ENCODE results near the gene CACNA1G. TPM values are rescaled to one million over a fixed set of nuclear protein-coding genes. Genes with fewer than 3 reads are reported as not detected.

CACNA1G gene
- total RNA-seq, 2 experiments from 2014 or later = not detected

DNA sequence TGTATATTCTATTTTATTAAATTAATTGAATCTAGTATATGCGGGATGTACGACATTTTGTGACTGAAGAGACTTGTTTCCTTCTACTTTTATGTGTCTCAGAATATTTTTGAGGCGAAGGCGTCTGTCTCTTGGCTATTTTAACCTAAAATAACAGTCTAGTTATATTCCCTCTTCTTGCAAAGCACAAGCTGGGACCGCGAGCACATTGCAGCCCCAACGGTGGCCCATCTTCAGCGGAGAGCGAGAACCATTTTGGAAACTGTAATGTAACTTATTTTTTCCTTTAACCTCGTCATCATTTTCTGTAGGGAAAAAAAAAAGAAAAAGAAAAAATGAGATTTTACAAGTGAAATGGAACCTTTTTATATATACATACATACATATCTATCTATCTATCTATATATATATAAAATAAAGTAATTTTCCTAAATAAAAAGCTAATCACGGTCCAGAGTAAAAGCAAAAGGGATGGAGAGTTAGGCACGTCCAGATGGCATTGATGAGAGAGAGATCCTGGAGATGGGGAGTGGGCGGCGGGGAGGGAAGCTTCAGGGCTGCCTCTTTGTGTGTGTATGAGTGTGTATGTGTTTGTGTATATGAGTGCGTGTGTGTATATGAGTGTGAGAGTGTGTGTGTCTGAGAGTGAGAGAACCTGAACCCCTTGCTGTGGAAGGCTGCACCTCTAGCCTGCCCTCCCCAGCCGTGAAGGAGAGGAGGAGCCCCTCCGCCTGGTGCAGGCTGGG is 66.7 kb downstream of the CACNA1G start:
- Mint-ChIP-seq H3K27ac (no peak overlapping the region), H3K9me3 (ENCODE audit: low read depth) (no peaks in the 10 kb centered on the region), H3K4me3 (no peak overlapping the region), H3K36me3 (no peaks in the 10 kb centered on the region), H3K4me1 (peaks cover 7% of the 10 kb centered on the region), H3K27me3 (peaks cover 39% of the 10 kb centered on the region)
- no peak for ATAC-seq
- CTCF ChIA-PET = interaction anchor here (1.0 to 4.3 kb wide), 13 partner anchors 10 to 144 kb away, joined by 3 to 20 read pairs (median 4); partner anchors contain the start of gene SPATA20
- DNase-seq = no peak

DNA sequence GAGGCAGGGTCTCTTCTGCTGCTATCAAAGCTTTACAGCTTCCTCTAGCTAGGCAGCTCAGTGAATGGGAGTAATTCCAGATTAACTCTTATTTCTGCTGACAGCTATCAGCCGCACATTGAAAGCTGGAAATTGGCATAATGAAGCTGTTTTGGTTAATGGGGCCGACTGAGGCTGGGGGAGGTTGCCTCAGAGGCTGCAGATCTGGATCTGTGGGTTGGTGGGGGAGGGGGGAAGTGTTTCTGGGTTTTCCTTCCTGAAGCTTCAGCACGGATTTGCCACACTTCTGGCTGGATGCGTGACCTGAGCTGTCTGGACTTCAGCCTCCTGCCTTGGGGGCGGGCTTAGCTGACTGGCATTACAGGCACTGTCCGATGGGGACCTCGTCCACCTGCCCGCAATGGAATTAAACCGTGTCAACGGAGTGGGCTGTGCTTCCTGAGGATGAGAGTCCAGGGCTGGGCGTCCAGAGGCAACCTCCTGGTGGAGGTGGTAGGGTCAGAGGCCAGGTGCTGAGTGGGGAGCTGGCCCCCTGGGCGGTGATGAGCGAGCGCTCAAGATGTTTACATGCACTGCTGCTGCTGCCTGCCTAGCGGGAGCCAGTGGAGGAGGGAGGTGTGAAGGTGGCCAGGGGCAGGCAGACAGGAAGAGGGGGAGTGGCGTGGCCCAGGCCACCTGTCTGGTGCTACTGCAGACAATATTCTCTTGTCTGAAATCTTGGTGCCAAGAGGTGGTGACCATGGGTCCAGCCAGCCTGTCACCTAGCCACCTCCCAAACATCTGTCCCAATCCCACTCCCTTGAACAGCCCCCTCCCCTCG is 67.5 kb downstream of the CACNA1G start:
- no peak for ATAC-seq
- H3K4me1 Mint-ChIP-seq = peaks cover 7% of the 10 kb centered on the region
- DNase-seq = no peak
- H3K36me3 Mint-ChIP-seq = no peaks in the 10 kb centered on the region
- H3K27me3 Mint-ChIP-seq = peaks cover 44% of the 10 kb centered on the region
- no peaks in the 10 kb centered on the region for H3K9me3 Mint-ChIP-seq (ENCODE audit: low read depth)
- H3K27ac Mint-ChIP-seq = no peak overlapping the region
- CTCF ChIA-PET = interaction anchor here (0.9 to 4.3 kb wide), 12 partner anchors 11 to 149 kb away, joined by 3 to 20 read pairs (median 4); partner anchors contain the start of genes RSAD1 and SPATA20
- no peak overlapping the region for H3K4me3 Mint-ChIP-seq

DNA sequence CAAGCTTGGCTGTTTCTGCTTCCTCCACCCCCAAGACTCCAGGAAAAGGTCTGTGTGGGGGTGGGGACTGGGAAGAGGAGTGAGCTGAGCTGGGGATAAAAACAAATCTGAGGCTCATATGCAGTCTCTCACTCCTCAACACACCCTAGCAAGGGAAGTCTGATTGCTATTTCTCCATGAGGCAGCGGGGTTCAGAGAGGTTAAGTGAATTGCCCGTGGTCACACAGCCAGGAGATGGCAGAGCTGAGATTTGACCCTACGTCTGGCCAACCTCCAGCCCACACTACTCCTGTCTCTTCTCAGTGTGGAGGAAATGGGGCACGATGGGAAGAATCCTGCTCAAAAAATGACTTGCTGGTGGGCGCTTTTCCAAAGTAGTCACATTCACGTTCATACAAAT is 69.4 kb downstream of the CACNA1G start:
- no peak for ATAC-seq
- peaks cover 60% of the 10 kb centered on the region for H3K27me3 Mint-ChIP-seq
- H3K4me1 Mint-ChIP-seq = peaks cover 7% of the 10 kb centered on the region
- no peak for DNase-seq
- H3K36me3 Mint-ChIP-seq = no peaks in the 10 kb centered on the region
- no peak overlapping the region for H3K27ac Mint-ChIP-seq
- H3K9me3 Mint-ChIP-seq (ENCODE audit: low read depth) = no peaks in the 10 kb centered on the region
- CTCF ChIA-PET = interaction anchor here (0.7 to 2.0 kb wide), 15 partner anchors 9 to 148 kb away, joined by 3 to 15 read pairs (median 4); partner anchors contain the start of gene SPATA20
- H3K4me3 Mint-ChIP-seq = no peak overlapping the region

- Mint-ChIP-seq H3K4me1 (peaks cover 7% of the 10 kb centered on the region), H3K27ac (no peak overlapping the region), H3K9me3 (ENCODE audit: low read depth) (no peaks in the 10 kb centered on the region), H3K27me3 (peaks cover 65% of the 10 kb centered on the region), H3K36me3 (no peaks in the 10 kb centered on the region), H3K4me3 (no peak overlapping the region)
- peak; percentile 50 for ATAC-seq
- CTCF ChIA-PET = interaction anchor here (0.7 to 2.0 kb wide), 21 partner anchors 10 to 149 kb away, joined by 3 to 15 read pairs (median 4); partner anchors contain the start of gene SPATA20
- peak; percentile 61 for DNase-seq
These were observed 70.1 kb downstream of the CACNA1G start for GRCh38 chr17:50630524-50631194.

- H3K36me3 Mint-ChIP-seq = no peaks in the 10 kb centered on the region
- no peak for DNase-seq
- H3K27ac Mint-ChIP-seq = no peak overlapping the region
- no peak overlapping the region for H3K4me3 Mint-ChIP-seq
- no peak for ATAC-seq
- H3K4me1 Mint-ChIP-seq = peaks cover 7% of the 10 kb centered on the region
- no peaks in the 10 kb centered on the region for H3K9me3 Mint-ChIP-seq (ENCODE audit: low read depth)
- H3K27me3 Mint-ChIP-seq = peaks cover 71% of the 10 kb centered on the region
- CTCF ChIA-PET = interaction anchor here (0.7 to 2.0 kb wide), 15 partner anchors 13 to 150 kb away, joined by 3 to 15 read pairs (median 4); partner anchors contain the start of gene SPATA20
These were observed 70.8 kb downstream of the CACNA1G start for GRCh38 chr17:50631195-50631907.

DNA sequence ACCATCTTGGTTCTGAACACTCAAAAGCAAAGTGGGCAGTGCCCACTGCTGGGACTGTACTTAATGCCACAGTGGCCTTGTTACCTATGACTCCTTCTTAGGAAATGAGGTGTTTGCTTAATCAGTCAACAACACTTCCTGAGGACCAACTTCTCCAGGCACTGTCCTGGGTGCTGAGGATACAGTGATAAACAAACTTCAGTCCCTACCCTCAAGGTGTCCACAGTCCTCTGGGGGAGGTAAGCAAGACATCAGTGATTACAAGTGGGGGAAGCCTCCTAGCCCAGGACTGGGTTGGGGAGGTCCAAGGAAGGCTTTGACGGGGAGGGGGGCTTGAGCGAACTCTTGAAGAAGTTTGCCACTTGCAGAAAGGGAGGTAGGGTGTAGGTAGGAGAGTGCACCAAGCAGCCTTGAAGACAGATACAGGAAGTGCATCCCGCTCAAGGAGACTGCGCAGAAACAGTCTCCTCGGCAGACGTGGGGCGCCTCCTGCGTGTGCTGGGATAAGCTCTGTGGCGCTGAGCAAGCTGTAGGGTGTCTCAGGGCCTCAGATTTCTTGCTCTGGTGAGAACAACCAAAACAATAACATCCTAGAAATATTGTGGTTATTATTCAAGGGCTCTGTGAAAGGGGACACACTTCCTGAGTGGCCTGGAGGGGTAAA is 71.5 kb downstream of the CACNA1G start:
- Mint-ChIP-seq H3K36me3 (no peaks in the 10 kb centered on the region), H3K27me3 (peaks cover 76% of the 10 kb centered on the region)

GRCh38 chr17:50632637-50633036 is 72.1 kb downstream of the CACNA1G start:
- no peak overlapping the region for H3K27ac Mint-ChIP-seq
- no peaks in the 10 kb centered on the region for H3K9me3 Mint-ChIP-seq (ENCODE audit: low read depth)
- no peak overlapping the region for H3K4me3 Mint-ChIP-seq
- DNase-seq (no peak), ATAC-seq (no peak)
- no peaks in the 10 kb centered on the region for H3K36me3 Mint-ChIP-seq
- CTCF ChIA-PET = interaction anchor here (0.6 to 1.2 kb wide), 2 partner anchors 10 to 17 kb away, joined by 3 to 4 read pairs; no protein-coding TSS in a partner anchor
- H3K4me1 Mint-ChIP-seq = peaks cover 5% of the 10 kb centered on the region
- H3K27me3 Mint-ChIP-seq = peaks cover 76% of the 10 kb centered on the region

More for the DNA sequence above, 71.5 kb downstream of the CACNA1G start:
- CTCF ChIA-PET = interaction anchor here (0.6 to 1.8 kb wide), 5 partner anchors 9 to 62 kb away, joined by 3 to 15 read pairs (median 3); no protein-coding TSS in a partner anchor
- ATAC-seq = no peak
- Mint-ChIP-seq H3K4me1 (peaks cover 7% of the 10 kb centered on the region), H3K4me3 (no peak overlapping the region), H3K9me3 (ENCODE audit: low read depth) (no peaks in the 10 kb centered on the region), H3K27ac (no peak overlapping the region)
- DNase-seq = no peak

DNA sequence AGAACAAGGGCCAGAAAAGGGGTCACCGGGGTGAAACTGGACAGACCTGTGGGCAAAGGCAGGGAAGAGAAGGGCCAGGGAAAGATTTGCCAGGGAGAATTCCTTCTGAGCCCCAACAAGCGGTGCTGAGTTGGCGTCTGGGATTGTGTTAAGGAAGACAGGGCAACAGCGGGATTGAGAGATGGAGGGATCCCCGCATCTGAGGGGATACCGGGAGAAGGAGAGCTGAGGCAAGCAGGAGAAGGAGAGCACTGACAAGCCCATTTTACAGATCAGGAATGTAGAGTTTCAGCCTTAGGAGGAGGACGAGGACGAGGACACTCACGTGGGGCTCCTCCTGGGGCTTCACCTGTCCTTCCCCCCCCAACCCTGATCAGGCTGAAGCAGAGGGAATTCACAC is 73.2 kb downstream of the CACNA1G start:
- H3K9me3 Mint-ChIP-seq (ENCODE audit: low read depth) = no peaks in the 10 kb centered on the region
- CTCF ChIA-PET = no interaction called here
- H3K4me1 Mint-ChIP-seq = no peaks in the 10 kb centered on the region
- H3K27ac Mint-ChIP-seq = no peak overlapping the region
- H3K36me3 Mint-ChIP-seq = no peaks in the 10 kb centered on the region
- no peak overlapping the region for H3K4me3 Mint-ChIP-seq
- DNase-seq (no peak), ATAC-seq (no peak)
- H3K27me3 Mint-ChIP-seq = peaks cover 78% of the 10 kb centered on the region

- peaks cover 74% of the 10 kb centered on the region for H3K27me3 Mint-ChIP-seq
- CTCF ChIA-PET = no interaction called here
- ATAC-seq = no peak
- no peak within 1 kb of the TSS for H3K4me3 Mint-ChIP-seq
- H3K27ac Mint-ChIP-seq = no peak within 1 kb of the TSS
- H3K36me3 Mint-ChIP-seq = no peaks in the 10 kb centered on the region
- H3K9me3 Mint-ChIP-seq (ENCODE audit: low read depth) = no peaks in the 10 kb centered on the region
- no peaks in the 10 kb centered on the region for H3K4me1 Mint-ChIP-seq
- DNase-seq = no peak
These were observed 73.9 kb downstream of the CACNA1G start, which contains the start of gene ABCC3 for GRCh38 chr17:50634224-50634914. TSS of gene ABCC3 (plus strand) at chr17:50634881. CDS start at chr17:50634937, 56 bp downstream.

- peak; percentile 18 for ATAC-seq
- Mint-ChIP-seq H3K27me3 (peaks cover 73% of the 10 kb centered on the region), H3K36me3 (no peaks in the 10 kb centered on the region), H3K27ac (no peak overlapping the region), H3K9me3 (ENCODE audit: low read depth) (no peaks in the 10 kb centered on the region), H3K4me1 (no peaks in the 10 kb centered on the region), H3K4me3 (no peak overlapping the region)
- CTCF ChIA-PET = interaction anchor here (0.9 to 3.7 kb wide), 2 partner anchors 10 to 89 kb away, joined by 3 to 15 read pairs; partner anchors contain the start of gene SPATA20
- DNase-seq = no peak
These were observed 74.6 kb downstream of the CACNA1G start for GRCh38 chr17:50634915-50635731.

DNA sequence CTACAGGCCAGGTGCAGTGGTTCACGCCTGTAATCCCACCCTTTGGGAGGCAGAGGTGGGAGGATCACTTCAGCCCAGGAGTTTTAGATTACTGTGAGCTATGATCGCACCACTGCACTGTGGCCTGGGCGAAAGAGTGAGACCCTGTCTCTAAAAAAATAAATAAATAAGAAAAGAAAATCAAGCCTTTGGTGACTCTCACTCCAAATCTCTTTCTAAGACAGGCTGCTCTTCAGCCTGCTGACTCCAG is 75.1 kb downstream of the CACNA1G start:
- Mint-ChIP-seq H3K9me3 (ENCODE audit: low read depth) (no peaks in the 10 kb centered on the region), H3K36me3 (no peaks in the 10 kb centered on the region), H3K4me3 (no peak overlapping the region), H3K27me3 (peaks cover 70% of the 10 kb centered on the region), H3K27ac (no peak overlapping the region), H3K4me1 (no peaks in the 10 kb centered on the region)
- ATAC-seq (no peak), DNase-seq (no peak)
- CTCF ChIA-PET = interaction anchor here (0.9 to 3.7 kb wide), 2 partner anchors 10 to 89 kb away, joined by 3 to 15 read pairs; partner anchors contain the start of gene SPATA20
